ENCODE measurements around the gene HOXD9. TPM values are rescaled to one million over a fixed set of nuclear protein-coding genes. Genes with fewer than 3 reads are reported as not detected.

HOXD9 gene
- total and polyA plus RNA-seq, 2 of the 8 experiments (the other 6 are each of a cell fraction or from before 2014, with no cell fraction given), result not detected

- TF ChIP-seq CHD7 (IDR thresholded peaks at IDR 0.05; ENCODE audit: insufficient replicate concordance, low read length) (no peak), ATF3 (IDR thresholded peaks at IDR 0.05; ENCODE audit: insufficient read depth, low read depth, low read length) (no peak), CTBP2 (IDR thresholded peaks at IDR 0.05; ENCODE audit: borderline replicate concordance, insufficient read depth, insufficient read length, low read length) (no peak), CHD2 (IDR thresholded peaks at IDR 0.05; ENCODE audit: low read length) (no peak), TBP (IDR thresholded peaks at IDR 0.05; ENCODE audit: low read depth, low read length) (no peak), E2F6 (IDR thresholded peaks at IDR 0.05) (no peak), SP1 (IDR thresholded peaks at IDR 0.05; ENCODE audit: low read depth, low read length) (no peak), RNF2 (IDR thresholded peaks at IDR 0.05; ENCODE audit: borderline replicate concordance, low read depth, low read length, missing control alignments, poor library complexity, severe bottlenecking) (no peak), POLR2AphosphoS5 (IDR thresholded peaks at IDR 0.05; ENCODE audit: low read depth, low read length) (no peak), NRF1 (IDR thresholded peaks at IDR 0.05; ENCODE audit: low read depth, low read length) (no peak)
Measured at GRCh38 chr2:176133389-176133788, 10.9 kb downstream of the HOXD9 start (continued).
